ENCODE measurements around the gene MAMLD1.

The MAMLD1 gene

GRCh38 chrX:150531467-150531866 is 168.3 kb downstream of the MAMLD1 start:
- no peak for DNase-seq (ENCODE audit: low spot score)

- no peak for DNase-seq (ENCODE audit: low spot score)
Measured at GRCh38 chrX:150533863-150534262, 170.7 kb downstream of the MAMLD1 start.

- DNase-seq (ENCODE audit: low spot score): no peak
Measured at GRCh38 chrX:150536455-150537116, 173.5 kb downstream of the MAMLD1 start.

GRCh38 chrX:150537851-150538250 is 174.7 kb downstream of the MAMLD1 start:
- DNase-seq (ENCODE audit: low spot score): no peak

- DNase-seq (ENCODE audit: low spot score): no peak
Measured at GRCh38 chrX:150540965-150541364, 177.8 kb downstream of the MAMLD1 start.

- DNase-seq (ENCODE audit: low spot score): no peak
Measured at GRCh38 chrX:150542846-150543229, 179.7 kb downstream of the MAMLD1 start.

- no peak for DNase-seq (ENCODE audit: low spot score)
Measured at GRCh38 chrX:150543230-150544155, 180.4 kb downstream of the MAMLD1 start.

GRCh38 chrX:150544222-150544787 is 181.2 kb downstream of the MAMLD1 start:
- no peak for DNase-seq (ENCODE audit: low spot score)

GRCh38 chrX:150544835-150545770 is 182.0 kb downstream of the MAMLD1 start:
- no peak for DNase-seq (ENCODE audit: low spot score)

- DNase-seq (ENCODE audit: low spot score): no peak
Measured at GRCh38 chrX:150546711-150547153, 183.6 kb downstream of the MAMLD1 start.

- DNase-seq (ENCODE audit: low spot score): peak; percentile 75
Measured at GRCh38 chrX:150547375-150548115, 184.4 kb downstream of the MAMLD1 start.

- no peak for DNase-seq (ENCODE audit: low spot score)
Measured at GRCh38 chrX:150548251-150548650, 185.1 kb downstream of the MAMLD1 start.

GRCh38 chrX:150548684-150549083 is 185.6 kb downstream of the MAMLD1 start:
- DNase-seq (ENCODE audit: low spot score): no peak

- no peak for DNase-seq (ENCODE audit: low spot score)
Measured at GRCh38 chrX:150551963-150552362, 188.8 kb downstream of the MAMLD1 start.

- DNase-seq (ENCODE audit: low spot score): no peak
Measured at GRCh38 chrX:150558424-150558823, 195.3 kb downstream of the MAMLD1 start.
